GM19025 (cell line): ENCODE results near the gene CDK6.

Experiments
- ATAC-seq: cut with Tn5 transposase; IDR thresholded peaks from one replicate; pipeline ENCODE4 v1.9.1; 2021; ENCODE audit warnings: mild to moderate bottlenecking, low read depth, moderate library complexity; ENCODE audit not compliant: unreplicated experiment

CDK6 gene

DNA sequence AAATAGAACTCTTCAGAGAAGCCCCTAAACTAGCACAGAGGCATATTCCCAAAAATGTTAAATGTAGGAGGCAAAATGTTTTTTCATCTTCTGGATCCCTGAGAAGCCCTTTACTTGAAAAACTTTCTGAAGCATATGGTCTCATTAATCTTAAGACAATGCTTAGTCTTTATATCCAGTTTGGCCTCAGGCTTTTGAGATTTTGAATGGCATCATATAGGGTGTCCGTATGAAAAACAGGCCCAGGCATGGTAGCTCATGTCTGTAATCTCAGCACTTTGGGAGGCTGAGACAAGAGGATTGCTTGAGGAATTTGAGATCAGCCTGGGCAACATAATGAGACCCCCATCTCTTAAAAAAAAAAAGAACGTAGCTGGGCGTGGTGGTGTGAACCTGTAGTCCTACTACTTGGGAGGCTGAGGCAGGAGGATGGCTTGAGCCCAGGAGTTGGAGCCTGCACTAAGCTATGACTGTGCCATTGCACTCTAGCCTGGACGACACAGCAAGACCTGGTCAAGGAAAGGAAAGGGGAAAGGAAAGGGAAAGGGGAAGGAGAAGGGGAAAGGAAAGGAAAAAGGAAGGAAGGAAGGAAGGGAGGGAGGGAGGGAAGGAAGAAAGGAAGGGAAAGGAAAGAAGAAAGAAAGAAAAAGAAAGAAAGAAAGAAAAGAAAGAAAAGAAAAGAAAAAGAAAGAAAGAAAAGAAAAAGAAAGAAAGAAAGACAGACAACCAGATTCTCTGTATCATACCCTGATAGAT is 119.4 kb downstream of the CDK6 start:
- ATAC-seq, result no peak

DNA sequence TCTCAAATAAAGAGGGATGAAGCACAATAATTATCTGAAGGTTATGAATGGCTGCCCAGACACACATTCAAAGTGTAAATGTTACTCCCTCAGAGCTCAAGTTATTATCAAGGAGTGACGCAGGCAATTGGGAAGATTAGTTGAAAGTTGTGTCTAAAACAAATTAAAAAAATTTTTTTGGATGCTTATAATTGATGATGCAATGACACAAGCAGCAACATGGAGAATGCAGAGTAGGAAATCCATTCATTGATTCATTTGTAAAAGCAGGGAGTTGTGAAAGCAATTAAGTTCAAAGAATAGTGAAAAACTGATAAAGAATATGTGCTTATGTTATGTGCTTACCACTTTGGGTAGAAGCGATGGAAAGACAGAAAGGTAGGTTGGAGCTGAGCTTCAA is 120.4 kb downstream of the CDK6 start:
- ATAC-seq, result no peak

DNA sequence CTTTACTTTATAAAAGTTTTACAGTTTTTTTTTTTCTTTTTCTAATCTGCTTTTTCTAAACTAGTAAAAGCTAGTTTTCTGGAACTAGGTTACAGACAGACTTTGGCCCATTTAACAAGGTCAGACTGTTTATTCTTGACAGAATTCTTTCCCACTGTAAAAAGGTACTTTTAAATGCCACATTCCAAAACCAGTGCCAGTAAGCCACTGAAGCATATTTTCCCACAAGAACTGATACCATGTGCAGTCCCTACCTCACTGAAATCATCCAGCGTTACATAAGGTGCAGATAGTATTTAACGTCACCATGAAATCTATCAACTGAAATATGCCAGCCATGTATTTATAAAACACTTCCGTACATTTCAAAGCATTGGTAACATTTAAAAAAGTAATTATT is 121.6 kb downstream of the CDK6 start:
- no peak for ATAC-seq

DNA sequence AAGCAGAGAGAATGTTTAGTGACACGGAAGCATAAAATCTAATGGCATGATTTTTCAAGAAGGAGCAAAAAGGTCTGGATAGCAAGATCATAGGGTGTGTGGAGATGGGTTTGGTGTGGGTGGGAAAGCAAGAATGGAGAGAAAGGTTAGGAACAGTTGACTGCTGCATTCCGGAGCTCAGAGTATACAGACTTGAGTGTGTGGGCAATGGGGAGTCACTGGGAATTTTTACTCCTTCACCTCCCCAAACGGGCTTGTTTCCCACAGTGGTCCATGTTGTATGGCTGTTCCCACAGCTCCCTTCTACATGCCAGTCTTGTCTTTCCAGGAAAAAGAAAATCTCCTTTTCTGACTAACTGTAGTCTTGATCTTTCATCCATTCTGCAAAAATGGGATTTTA is 122.1 kb downstream of the CDK6 start:
- no peak for ATAC-seq

DNA sequence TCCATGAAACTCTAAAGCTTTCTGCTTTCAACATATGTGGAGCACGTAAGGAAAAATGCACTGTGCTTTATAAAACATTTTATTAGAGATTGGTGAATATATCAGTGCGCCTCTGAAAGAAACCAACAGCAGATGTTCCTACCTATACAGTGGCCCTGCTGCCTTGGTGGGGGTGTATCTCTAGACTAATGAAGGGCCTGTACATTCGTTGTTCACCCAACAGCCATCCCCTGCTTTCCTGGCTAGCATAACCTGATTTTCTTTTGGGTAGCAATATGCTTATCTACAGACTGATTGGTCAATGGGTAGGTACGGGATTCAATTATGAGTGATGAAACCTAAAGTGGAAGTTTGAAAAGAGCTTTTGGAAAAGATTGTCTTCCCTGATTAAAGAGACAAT is 126.5 kb downstream of the CDK6 start:
- ATAC-seq, result no peak

DNA sequence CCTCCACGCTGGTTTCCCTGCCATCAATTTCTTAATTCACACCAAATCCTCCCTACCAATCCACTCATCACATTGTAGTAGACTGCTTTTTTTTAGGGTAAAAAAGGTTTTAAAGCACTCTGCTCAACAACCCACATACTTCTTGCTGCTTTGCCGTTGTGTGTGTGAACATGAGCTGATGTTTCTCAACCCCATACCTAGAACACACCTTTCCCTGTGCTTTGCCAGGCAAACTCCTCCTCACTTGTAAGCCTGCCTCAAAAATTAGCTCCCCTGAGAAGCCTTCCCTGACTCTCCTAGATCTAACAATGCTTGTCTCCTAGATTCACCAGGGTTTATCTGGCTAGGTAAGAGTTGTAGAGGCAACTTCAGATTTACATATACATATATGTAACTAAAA is 127.2 kb downstream of the CDK6 start:
- no peak for ATAC-seq

DNA sequence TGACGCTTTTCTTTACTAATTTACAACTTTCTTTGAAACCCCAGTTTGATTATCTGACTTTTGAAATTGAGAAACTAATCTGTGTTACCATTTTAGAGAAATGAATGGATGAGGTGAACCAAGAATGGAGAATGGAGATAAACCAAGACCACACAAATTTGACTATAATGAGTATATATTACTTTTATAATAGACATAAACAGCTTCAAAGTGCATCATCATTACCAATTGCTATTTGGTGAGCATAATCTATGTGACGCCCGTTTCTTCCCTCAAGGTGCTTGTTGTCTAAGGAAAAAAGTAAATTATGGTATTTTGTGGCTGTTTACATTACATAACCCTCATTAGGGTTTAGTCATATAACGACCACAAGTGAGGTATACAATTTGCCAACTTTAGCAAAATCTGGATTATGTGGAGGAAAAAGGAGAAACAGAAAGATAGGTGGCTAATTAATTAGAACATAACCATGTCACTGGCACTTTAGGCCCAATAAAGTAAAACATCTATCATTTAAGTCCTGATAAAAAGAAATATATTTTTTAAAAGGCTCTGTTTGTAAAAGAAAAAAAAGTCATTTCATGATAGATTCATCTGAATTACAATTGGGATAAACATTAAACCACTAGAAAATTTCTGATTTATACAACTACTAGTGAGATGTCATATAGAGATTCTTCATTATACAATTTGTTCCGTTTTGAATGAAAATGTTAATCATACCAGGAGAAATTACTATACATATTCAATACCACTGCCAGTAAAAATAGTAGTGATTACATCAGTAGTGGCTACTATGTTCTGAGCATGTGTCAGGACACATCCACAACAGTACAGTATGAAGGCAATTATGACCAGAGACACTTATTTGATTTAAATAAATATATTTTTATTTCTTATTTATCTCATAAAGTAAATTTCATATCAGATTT is 128.0 kb downstream of the CDK6 start:
- no peak for ATAC-seq

DNA sequence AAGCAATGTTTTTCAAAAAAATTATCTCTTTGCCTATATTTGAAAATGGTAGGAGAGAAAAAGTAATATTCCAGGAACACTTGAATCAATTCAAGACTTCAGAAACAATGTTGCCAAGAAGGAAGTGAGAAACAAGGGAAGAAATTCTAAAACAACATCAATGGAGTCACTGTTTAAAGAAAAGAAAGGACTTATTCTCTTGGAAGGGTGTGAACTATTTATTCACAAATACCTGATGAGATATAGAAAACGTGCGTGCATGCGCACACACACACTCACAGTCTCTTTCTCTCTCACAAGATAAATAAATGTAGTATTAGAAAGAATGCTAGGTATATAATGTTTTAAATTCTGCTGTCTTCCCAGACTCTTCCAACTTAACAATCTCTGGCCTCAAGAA is 128.9 kb downstream of the CDK6 start:
- ATAC-seq, result no peak

DNA sequence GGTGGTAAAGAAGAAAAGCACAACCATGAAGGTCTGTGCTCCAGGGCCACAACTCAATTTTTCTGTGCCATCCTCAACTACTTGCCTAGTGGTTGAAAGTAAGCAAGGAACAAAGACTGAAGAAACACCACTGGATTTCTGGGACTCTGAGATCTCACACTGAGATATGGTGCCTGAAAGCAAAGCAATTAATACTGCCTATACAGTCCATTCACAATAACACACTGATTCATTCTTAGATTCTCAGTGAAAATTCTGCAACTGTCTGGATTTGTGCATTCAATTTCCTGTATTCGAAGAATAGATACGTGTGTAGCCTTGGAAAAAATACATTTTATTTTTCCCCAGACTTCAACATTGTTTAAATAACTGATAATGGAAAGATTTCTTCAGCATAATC is 129.8 kb downstream of the CDK6 start:
- no peak for ATAC-seq

DNA sequence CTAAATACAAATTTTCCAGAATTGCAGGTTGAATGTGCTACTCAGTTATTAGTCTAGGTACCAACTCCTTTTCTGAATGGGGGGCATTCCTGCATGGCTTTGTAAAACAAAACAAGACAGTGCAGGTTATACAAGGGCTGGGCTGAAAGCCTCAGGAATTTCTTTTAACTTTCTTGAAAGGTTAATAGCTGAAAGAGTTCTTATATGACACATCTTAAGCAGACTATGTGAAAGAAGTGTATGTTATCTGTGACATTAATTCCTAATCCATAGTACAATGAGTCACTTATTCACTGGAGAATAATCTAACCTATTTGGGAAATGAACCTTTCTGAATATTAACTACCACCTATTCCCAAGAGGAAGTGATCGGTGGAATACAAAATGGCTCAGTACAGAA is 130.5 kb downstream of the CDK6 start:
- no peak for ATAC-seq

DNA sequence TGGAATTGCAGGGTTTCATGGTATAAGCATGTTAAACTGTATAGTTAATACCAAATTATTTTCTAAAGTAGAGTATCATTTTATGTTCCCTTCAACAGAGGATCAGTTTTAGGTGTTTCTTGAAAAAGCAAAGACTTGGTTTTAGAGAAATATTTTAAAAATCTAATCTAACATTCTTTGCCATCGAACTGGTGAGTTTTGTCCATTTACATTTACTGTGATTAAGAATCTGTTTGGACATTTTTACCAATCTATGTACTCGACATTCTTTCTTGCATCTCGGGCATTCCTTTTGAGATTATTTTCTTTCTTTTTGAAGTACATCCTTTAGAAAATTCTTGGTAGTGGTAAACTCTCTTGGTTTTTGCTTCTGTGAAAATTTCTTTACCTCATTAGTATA is 131.5 kb downstream of the CDK6 start:
- no peak for ATAC-seq

DNA sequence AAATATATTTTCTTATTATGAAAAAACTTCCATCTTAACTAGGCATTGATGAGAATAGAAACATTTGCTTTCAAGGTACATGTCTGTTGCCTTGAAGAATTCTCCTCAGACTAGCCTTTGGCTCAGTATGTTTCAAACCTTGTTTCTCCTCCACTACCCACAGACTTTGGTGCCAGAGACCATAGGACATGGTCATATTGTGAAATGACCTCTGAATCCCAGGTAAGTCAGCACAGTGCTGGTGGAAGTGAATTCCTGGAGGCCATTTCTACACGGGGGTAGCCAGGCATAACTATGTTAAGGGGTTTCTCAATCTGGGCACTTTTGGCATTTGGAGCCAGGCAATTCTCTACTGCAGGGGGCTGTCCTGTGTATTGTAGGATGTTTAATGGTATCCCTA is 133.8 kb downstream of the CDK6 start:
- ATAC-seq, result no peak

DNA sequence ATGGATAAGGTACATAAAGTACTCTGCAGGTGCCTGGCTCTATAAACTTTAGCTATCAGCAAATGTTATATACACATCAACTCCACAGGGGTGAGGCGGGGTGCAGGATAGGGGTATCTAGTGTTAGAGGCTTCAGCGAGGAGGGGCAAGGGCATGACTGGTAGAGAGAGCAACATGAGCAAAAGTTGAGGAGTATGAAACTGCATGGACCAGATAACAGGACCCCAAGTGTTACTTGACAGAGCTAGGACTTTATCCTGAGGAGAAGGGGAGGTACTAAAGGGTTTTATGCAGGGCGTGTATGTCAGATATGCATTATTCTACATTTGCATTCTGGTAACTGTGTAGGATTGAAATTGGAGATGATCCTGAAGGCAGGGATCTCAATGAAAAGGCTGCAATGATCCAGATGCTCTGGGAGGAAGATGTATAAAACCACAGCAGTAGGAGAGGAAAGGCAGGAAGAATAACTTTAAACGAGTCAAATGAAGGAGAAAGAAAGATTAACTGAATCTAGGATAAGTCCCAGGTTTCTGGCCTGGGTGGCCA is 136.3 kb downstream of the CDK6 start:
- ATAC-seq, result no peak

DNA sequence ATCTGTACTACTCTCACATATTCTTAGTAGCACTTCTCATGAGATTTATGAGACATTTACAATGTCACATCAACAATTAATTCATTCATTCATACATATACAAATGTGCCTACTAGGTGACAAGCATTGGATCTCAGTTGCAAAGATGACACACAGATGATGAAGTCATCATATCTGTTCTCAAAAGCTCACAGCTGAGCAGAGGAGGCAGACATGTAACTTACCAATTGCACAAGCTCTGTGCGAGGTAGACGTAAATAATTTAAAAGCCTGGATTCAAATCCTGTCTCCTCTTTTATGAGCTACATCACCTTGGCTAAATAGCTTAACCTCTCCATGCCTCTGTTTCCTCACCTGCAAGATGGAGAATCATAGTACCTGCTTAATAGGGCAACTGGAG is 136.8 kb downstream of the CDK6 start:
- ATAC-seq, result no peak

DNA sequence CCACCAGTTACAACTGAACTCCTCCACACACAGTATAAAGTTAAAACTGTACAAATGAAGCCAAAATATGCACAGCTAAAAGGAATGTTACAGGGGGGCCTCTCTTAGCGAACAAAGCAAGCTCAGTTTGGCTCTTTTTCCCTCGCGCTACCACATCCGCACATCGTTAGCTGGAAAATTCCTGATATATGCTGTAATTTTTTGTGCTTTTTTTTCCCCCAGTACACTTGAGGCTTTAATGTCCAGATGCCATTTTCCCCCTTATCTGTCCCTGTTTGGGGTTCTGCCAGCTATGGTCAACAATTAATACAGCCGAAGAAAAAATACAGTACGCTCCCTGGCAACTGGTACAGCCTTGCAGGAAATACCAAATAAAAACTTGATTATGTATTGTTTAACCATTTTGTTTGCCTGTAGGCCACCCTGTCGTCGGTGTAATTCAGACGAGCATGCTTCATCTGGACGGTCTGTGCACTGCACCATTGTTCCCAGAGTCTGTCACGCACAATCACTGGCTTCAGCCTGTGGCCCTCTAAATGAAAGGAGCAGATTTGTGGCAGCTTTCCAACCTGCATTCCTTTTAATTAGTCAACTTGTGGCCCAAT is 138.0 kb downstream of the CDK6 start:
- ATAC-seq, result no peak

DNA sequence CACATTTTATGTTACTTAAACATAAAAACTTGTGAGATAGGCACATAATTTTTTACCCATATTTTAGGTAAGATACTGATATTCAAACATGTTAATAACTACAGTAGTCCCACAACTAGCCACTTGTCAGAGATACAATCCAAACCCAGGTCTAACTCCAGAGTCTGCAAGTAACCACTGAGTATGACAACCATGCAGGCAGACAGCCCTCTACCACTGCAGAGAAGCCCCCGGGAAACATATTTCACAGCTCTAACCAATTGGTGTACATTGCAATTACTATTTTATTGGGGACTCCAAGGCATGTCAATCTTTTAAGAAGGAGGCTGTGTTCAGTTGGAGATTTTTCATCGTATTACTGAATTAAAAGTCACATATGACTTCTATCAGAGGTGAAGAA is 139.0 kb downstream of the CDK6 start:
- ATAC-seq, result no peak

DNA sequence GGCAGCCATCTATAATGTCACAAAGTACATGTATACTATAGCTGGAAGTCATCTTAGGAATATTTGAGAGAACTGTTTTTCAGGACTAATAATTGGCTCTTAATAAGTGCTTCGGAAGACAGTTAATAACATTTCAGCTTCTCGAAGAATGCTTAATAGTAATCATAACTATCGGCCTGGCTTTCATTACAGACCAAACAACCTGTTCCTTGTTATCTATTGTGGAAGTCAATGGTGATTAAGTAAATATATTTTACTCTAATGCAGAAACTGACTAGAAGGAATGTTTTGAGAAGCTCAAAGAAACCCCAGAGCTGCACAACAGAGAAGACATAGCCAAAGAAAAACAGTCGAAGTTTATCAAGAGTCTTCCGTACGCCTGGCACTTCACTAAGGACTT is 139.4 kb downstream of the CDK6 start:
- ATAC-seq, result no peak

DNA sequence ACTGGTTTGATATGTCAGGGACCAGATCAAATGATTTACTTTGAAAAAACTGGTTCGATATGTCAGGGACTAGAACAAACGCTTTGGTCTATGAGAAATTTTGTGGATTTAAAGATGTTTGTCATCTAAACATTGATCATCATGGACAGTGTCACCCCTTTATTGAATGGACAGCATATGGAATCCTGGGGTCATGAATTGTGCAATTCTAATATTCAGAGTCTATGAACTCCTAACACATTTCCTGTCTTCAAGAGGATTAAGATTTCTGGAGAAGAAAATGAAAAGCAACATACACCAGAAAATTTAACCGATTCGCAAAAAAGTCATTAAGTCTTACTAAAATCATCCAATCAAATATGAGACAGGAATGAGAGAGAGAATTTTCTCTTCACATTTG is 139.8 kb downstream of the CDK6 start:
- ATAC-seq, result no peak

DNA sequence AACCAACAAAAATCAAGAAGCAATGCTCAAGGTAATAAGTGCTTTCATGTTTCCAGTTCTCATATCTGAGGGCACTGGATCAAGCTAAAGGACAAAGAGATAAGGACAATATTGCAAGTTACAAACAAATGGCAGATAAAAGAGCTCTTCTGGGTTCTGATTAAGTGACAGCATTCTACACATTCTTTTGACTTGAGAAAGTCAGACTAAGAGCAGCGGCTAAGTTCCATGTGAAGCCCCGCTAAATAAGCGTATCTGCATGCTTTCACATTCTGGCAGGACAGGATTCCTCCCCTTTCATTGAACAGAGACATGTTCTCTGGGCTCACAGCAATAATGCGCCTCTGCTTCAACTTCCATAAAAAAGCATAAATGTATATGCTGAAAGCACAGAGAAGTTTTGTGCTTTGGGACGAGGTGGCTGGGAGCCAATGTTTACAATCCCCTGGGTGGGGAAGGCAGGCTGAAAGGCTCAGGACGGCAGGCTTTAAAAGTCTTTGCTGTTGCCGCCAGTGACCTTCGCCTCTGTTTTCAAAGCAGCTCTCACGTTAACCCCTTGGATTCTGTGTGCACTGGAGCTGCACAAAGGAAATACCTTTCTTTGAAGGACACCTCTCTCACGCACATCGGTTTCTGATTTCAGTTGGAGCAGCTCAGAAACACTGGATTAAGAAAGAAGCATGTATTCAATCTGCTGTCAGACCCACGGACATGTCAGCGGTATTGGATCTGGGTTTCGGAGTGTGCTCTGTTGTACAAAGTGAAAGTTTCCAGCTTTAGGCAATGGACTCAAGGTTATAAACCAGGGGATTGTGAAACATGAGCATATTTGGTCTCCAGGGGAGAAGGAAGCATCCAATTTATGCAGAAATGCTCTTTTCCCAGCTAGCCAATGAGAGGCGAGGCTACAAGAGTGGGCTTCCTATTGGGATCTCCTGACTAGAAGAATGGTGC is 140.8 kb downstream of the CDK6 start:
- ATAC-seq, result no peak

DNA sequence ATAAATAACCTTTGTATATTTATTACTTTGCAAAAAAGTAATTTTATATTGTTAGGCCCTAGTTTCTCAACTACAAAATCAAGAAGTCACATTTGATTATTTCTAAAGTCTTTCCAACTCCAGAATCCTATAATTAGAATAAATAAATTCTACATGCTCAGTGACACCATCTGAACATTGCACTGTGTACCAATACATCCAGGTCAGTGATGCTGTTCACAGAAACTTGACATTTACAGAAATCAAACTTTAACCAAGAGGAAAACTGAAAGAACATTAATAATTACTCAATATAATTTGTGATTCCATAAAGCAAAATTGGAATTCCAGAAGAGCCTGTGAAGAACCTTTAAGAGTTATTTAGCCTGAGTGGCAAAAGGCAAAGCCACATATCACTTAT is 142.2 kb downstream of the CDK6 start:
- ATAC-seq, result no peak
